Measurements from ENCODE around the gene PTPN11. TPM values are rescaled to one million over a fixed set of nuclear protein-coding genes. Genes with fewer than 3 reads are reported as not detected.

PTPN11 gene
- total and polyA plus RNA-seq, 2 of the 8 experiments (the other 6 are each of a cell fraction or from before 2014, with no cell fraction given): 28.3 to 133 TPM

DNA sequence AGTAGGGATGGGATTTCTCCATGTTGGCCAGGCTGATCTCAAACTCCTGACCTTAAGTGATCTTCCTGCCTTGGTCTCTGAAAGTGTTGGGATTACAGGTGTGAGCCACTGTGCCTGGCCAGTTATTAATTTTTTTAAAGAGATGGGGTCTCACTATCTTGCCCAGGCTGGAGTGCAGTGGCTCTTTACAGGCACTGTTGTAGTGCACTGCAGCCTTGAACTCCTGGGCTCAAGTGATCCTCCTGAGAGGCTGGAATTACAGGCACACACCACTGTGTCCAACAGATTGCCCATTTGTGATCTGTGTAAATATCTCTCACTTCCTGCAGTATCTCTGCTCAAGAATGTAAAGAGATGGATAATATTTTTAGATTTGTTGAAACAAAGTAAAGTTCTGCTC, 45.9 kb downstream of the PTPN11 start (continued):
- no peak for TF ChIP-seq SUZ12 (IDR thresholded peaks at IDR 0.05; ENCODE audit: low read length)

DNA sequence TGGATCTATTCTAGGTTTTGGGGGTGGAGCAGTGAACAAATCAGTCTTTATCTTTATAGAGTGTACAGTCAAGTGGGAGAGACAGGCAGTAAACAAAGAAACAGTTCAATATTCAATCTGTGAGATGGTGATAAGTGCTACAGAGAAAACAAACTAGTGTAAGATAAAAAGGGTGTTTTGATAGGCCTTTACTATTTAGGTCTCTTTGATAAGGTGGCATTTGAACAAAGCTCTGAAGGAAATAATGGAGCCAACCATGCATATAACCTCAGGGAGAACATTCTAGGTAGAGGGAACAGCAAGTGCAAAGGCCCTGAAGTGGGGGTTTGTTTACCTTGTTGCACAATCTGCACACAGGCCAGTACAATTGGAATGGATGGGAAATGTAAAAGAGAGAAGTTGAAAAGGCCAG, 47.3 kb downstream of the PTPN11 start:
- H3K14ac ChIP-seq (ENCODE audit: insufficient read length): no peak overlapping the region
- peaks cover 2 to 6% of the 10 kb centered on the region in 2 experiments for H4K20me1 ChIP-seq (replicated peaks in 1 of 2; ENCODE audit: control insufficient read depth in 1 of 2, insufficient read depth in 2 of 2, low read length in 2 of 2)
- H3K79me2 ChIP-seq (ENCODE audit: control insufficient read depth in 1 of 2, insufficient read depth in 2 of 2, low read length in 2 of 2): no peaks in the 10 kb centered on the region; a peak in 1 of 4 replicates
- H4K5ac ChIP-seq (ENCODE audit: insufficient read length, low read depth, low read length): no peak overlapping the region
- no peak overlapping the region for H3K4ac ChIP-seq (replicated peaks; ENCODE audit: insufficient read length, low read depth, low read length)
- H4K91ac ChIP-seq (replicated peaks; ENCODE audit: insufficient read length, low read length): no peak overlapping the region
- DNase-seq (ENCODE audit: low read depth in 1 of 2, low spot score in 2 of 2): no peak
- H3K9ac ChIP-seq (replicated peaks in 1 of 4; ENCODE audit: extremely low read depth in 1 of 4, low read depth in 3 of 4, low read length in 3 of 4): no peak overlapping the region
- no peak overlapping the region for H2BK5ac ChIP-seq (ENCODE audit: low read depth, low read length)
- H2AFZ ChIP-seq (ENCODE audit: low read length): no peak overlapping the region
- H3K4me2 ChIP-seq (ENCODE audit: insufficient read depth in 1 of 2, low read depth in 2 of 2, low read length in 2 of 2): no peak overlapping the region
- H3K18ac ChIP-seq (ENCODE audit: extremely low read depth, low read length): no peak overlapping the region
- H2BK20ac ChIP-seq (ENCODE audit: low read length): no peak overlapping the region
- no peak overlapping the region for H3K23ac ChIP-seq (ENCODE audit: insufficient read length)
- no peaks in the 10 kb centered on the region for H3K23me2 ChIP-seq (ENCODE audit: low read depth, low read length)
- peaks cover 0 to 3% (median 0%) of the 10 kb centered on the region in 4 experiments; a peak in 2 of 8 replicates for H3K36me3 ChIP-seq (ENCODE audit: control insufficient read depth in 2 of 4, insufficient read depth in 4 of 4, low read length in 3 of 4)
- H2BK12ac ChIP-seq (ENCODE audit: low read depth, low read length): no peak overlapping the region
- POLR2A ChIA-PET (ENCODE audit: partially characterized antibody): no interaction called here
- FAIRE-seq: no peak
- CTCF ChIA-PET (ENCODE audit: partially characterized antibody): no interaction called here
- H2BK120ac ChIP-seq (replicated peaks; ENCODE audit: low read depth, low read length): no peak overlapping the region
- H2BK15ac ChIP-seq (ENCODE audit: low read length): no peak overlapping the region
- H3K4me3 ChIP-seq (ENCODE audit: extremely low read depth in 1 of 4, insufficient read depth in 2 of 4, low read depth in 3 of 4, low read length in 4 of 4): no peak overlapping the region
- no peaks in the 10 kb centered on the region for H3K27me3 ChIP-seq (replicated peaks in 1 of 4; ENCODE audit: control insufficient read depth in 3 of 4, extremely low read depth in 1 of 4, insufficient read depth in 3 of 4, low read length in 3 of 4)
- peaks cover 0 to 4% (median 0%) of the 10 kb centered on the region in 4 experiments; a peak in 1 of 7 replicates for H3K4me1 ChIP-seq (replicated peaks in 1 of 4; ENCODE audit: control insufficient read depth in 3 of 4, insufficient read depth in 4 of 4, low read length in 3 of 4)
- no peak overlapping the region for H2AK5ac ChIP-seq (ENCODE audit: low read depth, low read length)
- H4K8ac ChIP-seq (ENCODE audit: extremely low read depth, insufficient read depth, low read length): no peak overlapping the region
- H3K79me1 ChIP-seq (ENCODE audit: low read depth, low read length): 0 out of 2 replicates have a peak, but pooled peaks cover 2% of the 10 kb centered on the region
- H3K9me3 ChIP-seq (ENCODE audit: insufficient read depth in 2 of 2, low read depth in 1 of 2, low read length in 1 of 2): no peaks in the 10 kb centered on the region
- H3K27ac ChIP-seq (ENCODE audit: low read depth, low read length): no peak overlapping the region
- H3K56ac ChIP-seq (replicated peaks; ENCODE audit: insufficient read length, low read depth, low read length): no peak overlapping the region
- TF ChIP-seq POLR2A (IDR thresholded peaks at IDR 0.05; ENCODE audit: control extremely low read depth in 1 of 2, low read depth in 2 of 2, low read length in 2 of 2) (no peak), FOSL1 (IDR thresholded peaks at IDR 0.05; ENCODE audit: insufficient read depth, low read depth, low read length) (no peak), CREB1 (IDR thresholded peaks at IDR 0.05) (no peak), CBX8 (IDR thresholded peaks at IDR 0.05; ENCODE audit: borderline replicate concordance, low read depth, low read length) (no peak), ZNF274 (IDR thresholded peaks at IDR 0.05; ENCODE audit: borderline replicate concordance, extremely low read depth, low read length) (no peak), MAFK (IDR thresholded peaks at IDR 0.05; ENCODE audit: low read depth, low read length) (no peak), CBX5 (IDR thresholded peaks at IDR 0.05; ENCODE audit: low read depth, low read length) (no peak), KDM4A (IDR thresholded peaks at IDR 0.05; ENCODE audit: low read depth, low read length, severe bottlenecking) (no peak)
